Activated naive CD4-positive, alpha-beta T cell treated with anti-CD3 and anti-CD28 coated beads for 36 hours (primary cell): Measurements from ENCODE around the gene TMEM108. TPM values are rescaled to one million over a fixed set of nuclear protein-coding genes. Genes with fewer than 3 reads are reported as not detected.

Experiments used
- CTCF ChIA-PET: fragments of 350-600 bp; sonication (Branson Sonifier 250); formaldehyde crosslinking; loops from one replicate; lab custom pipeline; 2021; ENCODE audit warnings: antibody characterized with exemption; lab: Charles Lee
- DNase-seq: peaks from one replicate; pipeline ENCODE4 v3.0.0-alpha.2; 2020
- H3K27ac Mint-ChIP-seq: one replicate; pipeline ENCODE4 v1.8.0; 2021; ENCODE audit warnings: mild to moderate bottlenecking, mixed read lengths
- H3K27me3 Mint-ChIP-seq: one replicate; pipeline ENCODE4 v1.8.0; 2021; ENCODE audit warnings: low read depth, mixed read lengths
- H3K36me3 Mint-ChIP-seq: one replicate; pipeline ENCODE4 v1.8.0; 2021; ENCODE audit warnings: low read depth, mixed read lengths
- H3K4me1 Mint-ChIP-seq: one replicate; pipeline ENCODE4 v1.8.0; 2021; ENCODE audit warnings: low read depth, mixed read lengths
- H3K4me3 Mint-ChIP-seq: one replicate; pipeline ENCODE4 v1.8.0; 2021; ENCODE audit warnings: mild to moderate bottlenecking, moderate library complexity, mixed read lengths
- H3K9me3 Mint-ChIP-seq: one replicate; pipeline ENCODE4 v1.8.0; 2021; ENCODE audit warnings: mixed read lengths
- intact Hi-C: fragments of 100-400 bp; cut with micrococcal nuclease; formaldehyde crosslinking; loops from one replicate; pipeline ENCODE4 v1.15.1; 2023
- total RNA-seq, 2 experiments: library from RNA; stranded (reverse); gene quantifications; one replicate each; pipeline ENCODE4 v1.2.3, GENCODE V29; 2021

Gene TMEM108
- total RNA-seq, 2 experiments from 2014 or later: not detected

GRCh38 chr3:133376810-133377209, 338.6 kb downstream of the TMEM108 start:
- CTCF ChIA-PET: interaction anchor here (0.6 to 1.9 kb wide), 2 partner anchors 335 to 779 kb away, joined by 3 to 6 read pairs; no protein-coding TSS in a partner anchor
- H3K27me3 Mint-ChIP-seq: no peaks in the 10 kb centered on the region
- DNase-seq: no peak
- H3K27ac Mint-ChIP-seq: no peak overlapping the region
- no peaks in the 10 kb centered on the region for H3K9me3 Mint-ChIP-seq
- no peaks in the 10 kb centered on the region for H3K4me1 Mint-ChIP-seq
- intact Hi-C loops: loop anchor here (1.0 to 2.0 kb wide), 2 partner anchors 336 to 651 kb away; no protein-coding TSS in a partner anchor
- H3K36me3 Mint-ChIP-seq: no peaks in the 10 kb centered on the region
- H3K4me3 Mint-ChIP-seq: no peak overlapping the region

- CTCF ChIA-PET: interaction anchor here (0.6 to 1.9 kb wide), 2 partner anchors 336 to 780 kb away, joined by 3 to 6 read pairs; no protein-coding TSS in a partner anchor
- no peak overlapping the region for H3K4me3 Mint-ChIP-seq
- H3K36me3 Mint-ChIP-seq: no peaks in the 10 kb centered on the region
- H3K9me3 Mint-ChIP-seq: no peaks in the 10 kb centered on the region
- H3K27ac Mint-ChIP-seq: no peak overlapping the region
- intact Hi-C loops: loop anchor here (1.0 to 2.0 kb wide), 2 partner anchors 337 to 651 kb away; no protein-coding TSS in a partner anchor
- DNase-seq: no peak
- H3K27me3 Mint-ChIP-seq: no peaks in the 10 kb centered on the region
- no peaks in the 10 kb centered on the region for H3K4me1 Mint-ChIP-seq
These were observed 339.2 kb downstream of the TMEM108 start for GRCh38 chr3:133377396-133377795.

- no peak overlapping the region for H3K27ac Mint-ChIP-seq
- H3K9me3 Mint-ChIP-seq: no peaks in the 10 kb centered on the region
- H3K36me3 Mint-ChIP-seq: no peaks in the 10 kb centered on the region
- CTCF ChIA-PET: interaction anchor here (1.0 kb wide), 1 partner anchor 655 kb away, joined by 4 read pairs; no protein-coding TSS in a partner anchor
- no peak overlapping the region for H3K4me3 Mint-ChIP-seq
- no peak for DNase-seq
- intact Hi-C loops: loop anchor here (5.0 kb wide), 1 partner anchor 1028 kb away; no protein-coding TSS in a partner anchor
- no peaks in the 10 kb centered on the region for H3K4me1 Mint-ChIP-seq
- no peaks in the 10 kb centered on the region for H3K27me3 Mint-ChIP-seq
These were observed 341.7 kb downstream of the TMEM108 start for GRCh38 chr3:133379926-133380325.

- no peaks in the 10 kb centered on the region for H3K27me3 Mint-ChIP-seq
- no peaks in the 10 kb centered on the region for H3K4me1 Mint-ChIP-seq
- CTCF ChIA-PET: interaction anchor here (0.7 to 1.3 kb wide), 2 partner anchors 9 to 649 kb away, joined by 4 to 5 read pairs; no protein-coding TSS in a partner anchor
- intact Hi-C loops: loop anchor here (5.0 kb wide), 1 partner anchor 1028 kb away; no protein-coding TSS in a partner anchor
- no peak overlapping the region for H3K27ac Mint-ChIP-seq
- no peaks in the 10 kb centered on the region for H3K36me3 Mint-ChIP-seq
- no peaks in the 10 kb centered on the region for H3K9me3 Mint-ChIP-seq
- no peak for DNase-seq
- no peak overlapping the region for H3K4me3 Mint-ChIP-seq
These were observed 342.5 kb downstream of the TMEM108 start for GRCh38 chr3:133380481-133381225.

GRCh38 chr3:133381346-133382109, 343.3 kb downstream of the TMEM108 start:
- Mint-ChIP-seq H3K27ac (no peak overlapping the region), H3K27me3 (no peaks in the 10 kb centered on the region), H3K36me3 (no peaks in the 10 kb centered on the region), H3K9me3 (no peaks in the 10 kb centered on the region), H3K4me1 (no peaks in the 10 kb centered on the region), H3K4me3 (no peak overlapping the region)
- CTCF ChIA-PET: interaction anchor here (1.3 to 1.6 kb wide), 2 partner anchors 42 to 650 kb away, joined by 4 to 5 read pairs; no protein-coding TSS in a partner anchor
- no peak for DNase-seq
- intact Hi-C loops: loop anchor here (5.0 kb wide), 1 partner anchor 1029 kb away; no protein-coding TSS in a partner anchor

GRCh38 chr3:133383175-133383574, 345.0 kb downstream of the TMEM108 start:
- Mint-ChIP-seq H3K9me3 (no peaks in the 10 kb centered on the region), H3K4me1 (no peaks in the 10 kb centered on the region), H3K36me3 (no peaks in the 10 kb centered on the region), H3K4me3 (no peak overlapping the region), H3K27me3 (no peaks in the 10 kb centered on the region), H3K27ac (no peak overlapping the region)
- intact Hi-C loops: loop anchor here (5.0 kb wide), 1 partner anchor 1031 kb away; no protein-coding TSS in a partner anchor
- DNase-seq: no peak
- CTCF ChIA-PET: interaction anchor here (0.8 to 3.6 kb wide), 4 partner anchors 8 to 658 kb away, joined by 3 to 19 read pairs (median 4); no protein-coding TSS in a partner anchor

GRCh38 chr3:133383741-133384140, 345.6 kb downstream of the TMEM108 start:
- no peaks in the 10 kb centered on the region for H3K9me3 Mint-ChIP-seq
- DNase-seq: no peak
- no peak overlapping the region for H3K4me3 Mint-ChIP-seq
- no peak overlapping the region for H3K27ac Mint-ChIP-seq
- H3K27me3 Mint-ChIP-seq: no peaks in the 10 kb centered on the region
- H3K4me1 Mint-ChIP-seq: no peaks in the 10 kb centered on the region
- CTCF ChIA-PET: interaction anchor here (1.2 to 3.6 kb wide), 2 partner anchors 12 to 658 kb away, joined by 4 to 19 read pairs; no protein-coding TSS in a partner anchor
- intact Hi-C loops: loop anchor here (1.0 to 5.0 kb wide), 3 partner anchors 343 to 1031 kb away; no protein-coding TSS in a partner anchor
- H3K36me3 Mint-ChIP-seq: no peaks in the 10 kb centered on the region

- DNase-seq: peak; percentile 65
- Mint-ChIP-seq H3K4me3 (no peak overlapping the region), H3K9me3 (no peaks in the 10 kb centered on the region), H3K36me3 (no peaks in the 10 kb centered on the region), H3K27ac (no peak overlapping the region), H3K4me1 (no peaks in the 10 kb centered on the region), H3K27me3 (no peaks in the 10 kb centered on the region)
- CTCF ChIA-PET: interaction anchor here (1.0 to 3.6 kb wide), 3 partner anchors 13 to 659 kb away, joined by 3 to 19 read pairs (median 4); no protein-coding TSS in a partner anchor
- intact Hi-C loops: loop anchor here (1.0 to 5.0 kb wide), 4 partner anchors 38 to 1032 kb away; no protein-coding TSS in a partner anchor
These were observed 346.3 kb downstream of the TMEM108 start for GRCh38 chr3:133384331-133385027.

- CTCF ChIA-PET: no interaction called here
- intact Hi-C loops: loop anchor here (5.0 kb wide), 1 partner anchor 35 kb away; no protein-coding TSS in a partner anchor
- no peaks in the 10 kb centered on the region for H3K36me3 Mint-ChIP-seq
These were observed 348.7 kb downstream of the TMEM108 start for GRCh38 chr3:133386876-133387275.

GRCh38 chr3:133387341-133387740, 349.1 kb downstream of the TMEM108 start:
- Mint-ChIP-seq H3K4me3 (no peak overlapping the region), H3K27ac (no peak overlapping the region), H3K27me3 (no peaks in the 10 kb centered on the region), H3K4me1 (no peaks in the 10 kb centered on the region), H3K9me3 (no peaks in the 10 kb centered on the region), H3K36me3 (no peaks in the 10 kb centered on the region)
- CTCF ChIA-PET: no interaction called here
- DNase-seq: no peak
- intact Hi-C loops: loop anchor here (5.0 kb wide), 1 partner anchor 35 kb away; no protein-coding TSS in a partner anchor

More at GRCh38 chr3:133386876-133387275, 348.7 kb downstream of the TMEM108 start:
- H3K27ac Mint-ChIP-seq: no peak overlapping the region
- no peak for DNase-seq
- H3K4me1 Mint-ChIP-seq: no peaks in the 10 kb centered on the region
- H3K27me3 Mint-ChIP-seq: no peaks in the 10 kb centered on the region
- H3K9me3 Mint-ChIP-seq: no peaks in the 10 kb centered on the region
- H3K4me3 Mint-ChIP-seq: no peak overlapping the region

- CTCF ChIA-PET: interaction anchor here (1.1 kb wide), 1 partner anchor 8 kb away, joined by 4 read pairs; no protein-coding TSS in a partner anchor
- Mint-ChIP-seq H3K4me3 (no peak overlapping the region), H3K27ac (no peak overlapping the region), H3K27me3 (no peaks in the 10 kb centered on the region), H3K9me3 (no peaks in the 10 kb centered on the region), H3K4me1 (no peaks in the 10 kb centered on the region), H3K36me3 (no peaks in the 10 kb centered on the region)
- intact Hi-C loops: loop anchor here (5.0 kb wide), 1 partner anchor 33 kb away; no protein-coding TSS in a partner anchor
- no peak for DNase-seq
These were observed 350.7 kb downstream of the TMEM108 start for GRCh38 chr3:133388696-133389395.
